DMS153 treated with DMSO at 0.1 percent for 48 hours (cell line): ENCODE data around the gene NFIA.
"Not testable (repeated sequence)": the region's sequence is repeated elsewhere in the genome, so short reads cannot be mapped to it uniquely, and the experiment has no call there.

Source experiments
- DNase-seq: peaks from one replicate; lab custom pipeline; 2025; ENCODE audit not compliant: unreplicated experiment; lab: John Stamatoyannopoulos, UW

The NFIA gene

GRCh38 chr1:61445269-61445825 lies 363.0 kb downstream of the NFIA start:
- no peak for DNase-seq

DNA sequence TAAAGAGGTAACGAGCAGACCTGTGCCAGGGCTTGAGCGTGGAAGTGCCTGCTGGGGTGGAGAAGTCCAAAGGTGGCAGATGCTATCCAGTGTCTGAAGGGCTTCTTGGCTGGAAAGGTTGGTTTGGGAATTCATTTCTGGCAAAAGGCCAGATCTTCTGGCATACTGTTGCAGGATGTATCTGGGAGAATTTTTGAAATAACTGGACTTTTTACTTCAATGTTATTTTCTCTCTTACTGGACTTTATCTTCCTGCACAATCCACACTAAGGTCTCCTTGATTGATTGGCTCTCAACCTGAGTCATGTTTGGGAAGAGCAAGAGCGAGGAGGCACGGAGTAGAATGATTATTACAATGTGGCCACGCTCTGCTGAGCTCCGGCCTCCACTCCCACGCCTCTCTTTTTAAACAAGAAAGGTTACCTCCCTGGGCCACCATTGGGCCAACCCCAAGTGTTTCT lies 364.2 kb downstream of the NFIA start:
- DNase-seq, result no peak

- DNase-seq, result no peak
Observed at GRCh38 chr1:61447106-61447967, 365.0 kb downstream of the NFIA start.

DNA sequence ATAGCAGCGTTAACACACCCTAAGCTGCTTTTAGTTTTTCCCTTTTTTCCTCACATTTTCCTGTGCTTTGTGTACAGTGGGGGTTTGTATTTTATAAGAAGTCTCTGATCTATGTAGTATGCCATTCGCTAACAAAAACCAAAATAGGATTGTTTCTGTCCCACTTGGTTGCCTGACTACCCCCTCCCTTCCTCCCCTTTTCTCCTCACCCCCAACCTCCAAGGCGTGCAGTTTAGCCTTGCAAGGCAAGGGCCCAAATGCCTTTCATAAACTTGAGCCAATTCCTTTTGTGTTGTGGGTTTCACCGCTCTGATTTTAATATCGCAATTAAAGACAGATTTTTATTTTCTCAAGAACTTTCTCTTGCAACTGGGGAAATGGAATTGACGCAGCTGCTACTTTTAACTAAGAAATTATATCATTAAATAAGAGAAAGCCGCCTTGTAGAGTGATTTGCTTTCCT lies 365.6 kb downstream of the NFIA start:
- DNase-seq, result no peak

DNA sequence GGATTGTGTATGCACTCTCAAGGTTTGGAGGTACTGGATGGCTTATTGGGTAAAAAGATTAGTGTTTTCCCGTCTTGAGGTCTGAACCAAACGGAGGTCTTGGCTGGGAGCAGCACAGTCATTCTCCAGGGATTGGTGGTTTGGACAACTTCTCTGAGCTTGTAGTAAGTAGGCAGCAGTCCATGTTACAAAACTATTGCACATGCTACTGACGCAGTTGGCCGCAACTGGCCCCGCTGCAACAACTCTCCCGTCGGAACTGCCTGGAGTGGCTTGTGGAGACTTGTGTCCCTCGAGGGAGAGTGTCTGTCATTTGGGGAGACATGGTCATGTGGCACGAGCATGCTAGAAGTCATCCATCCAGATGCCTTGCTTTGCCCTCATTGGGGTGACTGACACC lies 366.6 kb downstream of the NFIA start:
- DNase-seq, result no peak

GRCh38 chr1:61449410-61449809 lies 367.0 kb downstream of the NFIA start:
- DNase-seq, result no peak

DNA sequence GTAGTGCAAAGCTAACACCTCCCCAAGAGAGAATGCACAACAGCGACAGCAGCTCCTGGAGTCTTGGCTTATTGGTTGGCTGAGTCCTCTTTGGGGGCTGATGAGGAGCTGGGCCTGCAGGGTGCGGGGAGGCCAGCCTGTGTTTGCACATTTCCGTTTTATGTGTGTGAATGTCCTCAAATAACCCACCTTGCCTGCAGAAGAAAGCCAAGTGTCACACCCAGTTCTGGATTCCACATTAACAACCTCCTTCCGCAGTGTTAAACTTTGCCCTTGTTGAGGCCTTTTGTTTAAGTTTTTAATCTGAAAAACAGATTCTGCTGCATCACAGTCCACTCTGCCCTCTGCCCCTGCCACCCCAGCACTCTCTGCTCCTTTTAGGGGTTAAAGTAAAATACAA lies 368.1 kb downstream of the NFIA start:
- no peak for DNase-seq

- DNase-seq, result no peak
Observed at GRCh38 chr1:61450872-61451571, 368.7 kb downstream of the NFIA start.

DNA sequence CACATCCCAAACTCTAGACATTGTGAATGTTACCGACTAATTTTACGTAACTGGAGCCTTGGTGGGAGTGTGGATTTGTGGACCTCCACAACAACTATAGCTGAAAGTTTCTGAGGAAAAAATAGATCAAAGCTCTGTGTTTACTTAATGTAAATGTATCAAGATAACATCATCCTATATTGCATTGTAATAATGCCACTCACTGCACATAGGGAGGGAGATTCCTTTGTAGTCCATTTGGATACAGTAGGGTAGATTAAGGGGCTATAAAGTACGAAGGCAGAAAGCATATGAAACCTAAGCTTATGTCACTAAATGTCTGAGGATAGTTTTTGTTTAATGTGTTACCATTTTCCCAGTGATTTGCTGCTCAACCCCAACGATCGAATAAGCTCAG lies 369.2 kb downstream of the NFIA start:
- no peak for DNase-seq

DNA sequence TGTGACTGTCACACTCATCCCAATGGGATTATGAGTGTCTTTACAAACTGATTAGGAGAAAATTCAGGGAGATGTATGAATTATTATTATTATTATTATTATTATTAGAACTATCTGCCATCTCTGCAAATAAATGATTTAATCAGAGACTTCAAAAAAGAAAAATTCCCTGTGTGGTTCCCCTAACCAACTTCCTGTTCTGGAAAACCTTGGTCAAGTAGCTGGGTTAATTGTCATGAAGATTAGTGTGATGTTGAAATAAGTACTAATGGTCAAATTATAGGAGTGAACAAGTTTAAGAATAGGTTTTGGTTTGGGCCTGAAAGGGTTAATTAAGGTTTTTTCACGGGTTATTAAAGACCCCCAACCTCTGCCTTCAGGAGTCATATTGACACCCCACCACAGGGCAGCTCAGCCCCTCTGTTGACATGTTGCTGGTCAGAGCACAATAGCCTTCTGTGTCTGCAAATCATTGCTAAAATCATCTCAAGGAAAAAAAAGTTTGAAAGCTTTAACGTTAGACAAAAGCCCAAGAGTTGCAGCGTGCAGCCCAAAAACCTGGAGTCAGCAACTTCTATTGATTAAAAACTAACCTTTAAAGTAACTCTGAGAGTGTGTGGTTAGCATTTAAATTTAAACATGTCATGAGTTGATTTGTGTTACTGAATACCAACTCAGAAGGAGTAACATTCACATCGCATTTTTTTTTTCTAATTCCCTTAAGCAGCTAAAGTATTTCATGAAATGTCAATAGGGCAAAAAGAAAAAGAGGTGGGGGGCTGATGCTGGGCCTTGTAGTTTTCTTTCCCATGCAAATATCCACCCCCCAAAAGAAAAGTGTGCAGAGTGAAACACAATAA lies 370.0 kb downstream of the NFIA start:
- no peak for DNase-seq

DNA sequence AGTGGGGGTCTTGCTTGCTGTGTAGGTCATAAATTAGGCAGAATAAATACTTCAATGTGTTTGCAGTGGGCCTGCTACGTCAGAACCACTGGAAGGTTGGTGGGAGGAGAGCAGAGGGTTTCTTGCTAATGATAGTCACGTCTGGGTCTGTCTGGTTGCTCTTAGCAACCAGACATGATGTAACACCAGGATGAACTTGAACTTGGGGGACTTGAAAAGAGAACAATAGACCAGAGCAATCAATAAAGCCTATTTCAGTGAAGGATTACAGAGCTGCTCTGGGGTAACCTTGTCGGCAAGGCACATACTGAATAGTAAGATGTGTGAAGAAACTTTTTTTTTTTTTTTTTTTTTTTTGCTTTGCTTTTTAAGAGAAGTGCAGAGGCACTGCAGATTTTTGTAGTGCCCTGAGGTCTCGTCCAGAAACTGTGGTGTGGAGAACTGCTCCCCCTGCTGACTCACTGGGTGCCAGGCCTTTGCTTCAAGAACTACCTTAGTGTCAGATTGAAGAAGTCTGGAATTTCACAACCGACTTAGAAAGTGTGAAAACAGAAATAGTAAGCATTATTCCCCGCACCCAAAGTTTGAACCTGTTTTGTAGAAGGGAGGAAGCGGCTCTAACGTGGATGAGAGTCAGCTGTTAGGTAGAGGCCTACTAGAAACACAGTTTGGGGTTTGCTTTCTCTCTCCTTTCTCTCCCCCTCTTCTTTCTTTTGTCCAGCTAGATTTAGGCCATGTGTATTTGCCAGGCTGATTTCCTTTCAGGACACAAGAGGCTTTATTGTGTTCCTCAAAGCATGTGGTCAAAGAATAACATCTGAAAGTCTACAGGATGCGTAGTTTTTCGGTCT lies 371.0 kb downstream of the NFIA start:
- peak; percentile 39 for DNase-seq

DNA sequence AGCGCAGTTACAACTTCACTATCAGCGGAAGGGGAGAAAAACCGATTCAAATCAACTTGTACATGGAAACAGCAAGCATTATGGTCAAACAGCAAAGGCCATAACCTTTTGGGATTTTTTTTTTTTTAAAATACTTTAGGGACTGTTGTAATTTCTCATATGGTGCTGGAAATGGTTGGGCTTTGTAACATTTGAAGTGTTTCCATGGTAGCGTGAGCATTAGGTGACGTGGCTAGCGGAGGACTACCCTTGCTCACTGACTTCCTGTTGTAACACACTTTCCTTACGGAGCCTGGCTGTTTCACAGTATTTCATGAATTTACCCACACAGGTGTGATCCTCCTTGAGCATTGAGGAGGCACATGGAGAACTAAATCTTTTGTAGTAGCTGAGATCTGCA lies 373.0 kb downstream of the NFIA start:
- DNase-seq, result no peak

DNA sequence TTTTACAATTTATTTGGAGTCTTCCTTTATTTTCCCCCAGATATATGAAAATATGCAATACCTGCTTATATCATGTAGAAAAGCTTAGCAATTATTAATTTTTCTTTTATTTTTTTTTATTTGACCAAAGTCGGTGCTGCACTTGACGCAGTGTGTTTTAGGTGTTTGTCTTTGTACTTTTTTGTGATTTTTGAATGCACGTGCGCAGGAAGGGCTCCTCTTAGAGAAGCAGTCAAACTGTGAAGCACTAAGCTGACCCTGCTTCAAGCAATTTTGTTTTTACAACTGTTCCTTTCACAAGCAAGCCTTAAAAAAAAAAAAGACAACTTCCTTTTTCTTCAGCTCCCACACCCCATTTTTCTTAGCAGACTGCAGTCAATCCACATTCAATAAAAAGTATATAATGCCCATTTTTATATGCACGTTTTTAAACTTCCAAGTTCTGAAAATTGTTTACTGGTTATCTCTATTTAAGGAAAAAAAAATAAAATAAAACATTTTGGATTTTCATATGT lies 375.2 kb downstream of the NFIA start:
- no peak for DNase-seq

- DNase-seq, result no peak
Observed at GRCh38 chr1:61459345-61459744, 377.0 kb downstream of the NFIA start.

DNA sequence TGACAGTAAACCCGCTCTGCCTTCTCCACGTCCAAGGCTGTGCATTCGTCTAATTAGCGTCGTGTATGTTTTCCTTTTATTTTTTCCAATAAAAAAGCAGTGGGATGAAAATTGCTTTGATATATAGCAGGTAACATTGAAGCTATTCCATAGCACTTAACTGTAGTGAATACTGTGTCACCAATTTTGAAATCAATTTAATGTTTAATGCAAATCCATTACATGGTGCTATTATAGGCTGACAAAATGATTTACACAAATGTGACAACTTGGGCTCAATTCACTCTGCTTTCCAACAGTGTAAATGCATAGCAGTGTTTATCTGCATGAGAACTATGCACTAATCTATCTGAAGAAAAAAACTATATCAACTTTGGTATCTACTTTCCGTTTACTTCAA lies 377.8 kb downstream of the NFIA start:
- DNase-seq, result no peak

DNA sequence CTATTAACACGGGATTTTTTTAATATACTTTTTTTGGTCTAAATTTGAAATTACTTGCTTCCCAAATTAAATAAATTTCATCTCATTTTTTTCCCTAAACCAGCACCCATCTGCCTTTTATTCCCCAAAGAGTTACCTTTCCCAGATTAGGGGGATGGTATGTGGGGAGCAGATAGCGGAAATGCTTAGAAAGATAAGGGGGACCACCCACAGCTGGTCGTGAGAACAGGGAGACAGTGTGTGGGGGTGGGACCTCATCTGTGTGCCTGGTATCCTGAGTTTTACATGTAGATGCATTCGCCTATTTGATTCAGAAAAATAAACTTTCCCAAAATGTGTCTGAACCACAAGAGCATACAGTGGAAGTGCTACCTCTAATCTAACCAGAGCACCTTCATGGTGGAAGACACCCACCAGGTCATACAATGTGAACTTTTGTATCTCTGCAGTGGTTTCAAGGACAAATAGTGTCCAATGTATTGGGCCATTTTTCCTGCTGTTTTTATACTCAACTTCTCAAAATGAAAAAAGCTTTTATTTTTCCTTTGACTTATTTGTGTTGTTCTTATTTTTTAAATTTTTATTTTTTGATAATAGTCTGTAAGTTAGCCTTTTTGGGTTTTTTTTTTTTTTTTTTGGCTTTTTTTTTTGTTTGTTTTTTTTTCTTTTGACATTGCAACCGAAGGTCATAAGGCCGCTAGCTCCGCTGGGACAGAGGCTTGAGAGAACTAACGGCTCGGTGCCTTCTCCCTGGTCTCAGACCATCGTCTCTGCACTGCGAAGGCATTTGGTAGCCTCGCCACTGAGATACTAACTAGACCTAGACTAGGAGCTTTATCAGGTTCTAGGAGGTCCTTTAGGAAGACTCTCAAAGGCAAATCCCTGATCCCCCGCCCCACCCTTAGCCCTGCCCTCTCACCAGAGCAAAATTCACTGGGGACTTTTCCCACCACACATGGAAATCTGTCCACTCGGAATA lies 379.3 kb downstream of the NFIA start:
- DNase-seq, result no peak

GRCh38 chr1:61462628-61463027 lies 380.3 kb downstream of the NFIA start:
- DNase-seq, result no peak

DNA sequence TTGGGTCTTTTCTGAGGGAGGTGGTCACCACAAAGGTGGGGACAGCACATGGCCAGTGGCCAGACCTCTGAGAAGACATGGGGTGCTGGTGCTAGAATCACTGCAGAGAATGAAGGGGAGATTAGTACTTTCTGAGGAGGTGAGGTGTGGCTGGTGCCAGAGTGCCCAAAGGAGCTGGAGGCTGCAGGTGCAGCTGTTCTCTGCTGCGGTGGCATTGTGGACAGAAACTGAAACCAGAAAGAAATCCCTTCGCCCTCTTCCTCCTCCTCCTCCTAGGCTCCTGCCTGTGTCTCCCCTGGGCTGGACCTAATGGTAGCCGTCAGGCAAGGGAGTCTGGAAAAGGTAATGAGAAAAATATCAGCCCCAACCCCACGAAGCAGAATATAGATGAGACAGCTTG lies 380.9 kb downstream of the NFIA start:
- no peak for DNase-seq

- not testable (repeated sequence) for DNase-seq
Observed at GRCh38 chr1:61467836-61468235, 385.5 kb downstream of the NFIA start.
